GM19395 (cell line): ENCODE results near the gene COL25A1.

Experiments used
- ATAC-seq: cut with Tn5 transposase; IDR thresholded peaks from one replicate; pipeline ENCODE4 v1.9.1; 2021; ENCODE audit warnings: mild to moderate bottlenecking, moderate library complexity; ENCODE audit not compliant: unreplicated experiment

COL25A1 gene

GRCh38 chr4:108930186-108930585 lies 372.3 kb downstream of the COL25A1 start:
- no peak for ATAC-seq

GRCh38 chr4:108926781-108927180 lies 375.7 kb downstream of the COL25A1 start:
- ATAC-seq, result no peak

- no peak for ATAC-seq
Observed at GRCh38 chr4:108926061-108926460, 376.4 kb downstream of the COL25A1 start.

DNA sequence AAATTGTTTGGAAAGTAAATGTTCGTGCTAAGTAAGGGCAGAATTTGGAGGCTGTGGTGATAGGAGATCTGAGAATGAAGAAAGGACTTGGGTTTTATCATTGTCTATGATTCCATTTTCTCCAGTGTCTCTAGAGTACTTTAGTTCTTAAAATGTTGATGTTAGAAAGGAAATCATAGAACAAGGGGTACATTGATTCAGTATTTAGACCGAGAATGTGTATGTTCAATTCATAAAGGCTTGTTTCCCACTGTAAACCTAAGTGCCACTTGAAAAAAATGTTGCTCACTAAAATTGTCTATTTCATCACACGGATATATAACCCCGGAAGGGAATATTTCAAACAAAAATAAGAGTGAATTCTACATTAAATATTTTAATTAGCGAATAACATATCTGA lies 380.3 kb downstream of the COL25A1 start:
- ATAC-seq, result no peak

GRCh38 chr4:108920395-108921087 lies 381.9 kb downstream of the COL25A1 start:
- no peak for ATAC-seq

GRCh38 chr4:108919226-108919893 lies 383.1 kb downstream of the COL25A1 start:
- ATAC-seq, result no peak

DNA sequence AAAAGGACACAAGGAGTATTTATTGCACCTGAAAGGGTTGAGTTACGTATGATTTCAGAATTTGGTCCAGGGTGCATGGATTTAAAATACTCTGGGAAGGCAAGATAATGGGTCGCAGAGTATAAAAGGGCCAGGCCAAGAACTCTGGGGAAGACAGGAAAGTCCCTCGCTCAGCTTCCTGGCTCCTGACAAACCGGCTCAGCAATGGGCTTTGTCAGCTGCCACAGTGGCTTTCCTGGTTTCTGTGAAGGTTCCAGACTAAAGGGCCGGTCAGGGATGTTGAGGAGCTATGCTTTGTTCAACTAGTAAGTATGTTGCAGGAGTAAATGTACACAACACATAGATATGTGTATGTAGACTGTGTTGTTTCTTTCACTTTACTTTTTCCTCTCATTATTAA lies 385.2 kb downstream of the COL25A1 start:
- no peak for ATAC-seq

DNA sequence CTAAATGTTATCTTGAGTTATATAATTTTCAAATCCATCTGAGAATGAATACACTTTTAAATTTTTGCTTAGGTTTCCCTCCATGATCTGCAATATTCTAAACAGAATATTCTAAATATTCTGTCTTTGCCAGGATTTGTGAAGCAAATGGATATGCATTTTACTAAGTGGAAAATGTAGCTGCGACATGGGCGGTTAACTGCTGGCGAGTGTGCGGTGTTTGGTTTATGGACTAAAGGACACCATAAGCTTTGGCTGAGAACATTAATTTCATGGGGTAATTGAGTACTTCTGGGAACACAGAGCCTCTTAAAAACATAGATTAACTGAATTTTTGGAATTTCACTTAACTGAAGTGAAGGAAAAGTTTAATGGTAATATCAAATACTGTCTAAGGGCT lies 385.8 kb downstream of the COL25A1 start:
- no peak for ATAC-seq

DNA sequence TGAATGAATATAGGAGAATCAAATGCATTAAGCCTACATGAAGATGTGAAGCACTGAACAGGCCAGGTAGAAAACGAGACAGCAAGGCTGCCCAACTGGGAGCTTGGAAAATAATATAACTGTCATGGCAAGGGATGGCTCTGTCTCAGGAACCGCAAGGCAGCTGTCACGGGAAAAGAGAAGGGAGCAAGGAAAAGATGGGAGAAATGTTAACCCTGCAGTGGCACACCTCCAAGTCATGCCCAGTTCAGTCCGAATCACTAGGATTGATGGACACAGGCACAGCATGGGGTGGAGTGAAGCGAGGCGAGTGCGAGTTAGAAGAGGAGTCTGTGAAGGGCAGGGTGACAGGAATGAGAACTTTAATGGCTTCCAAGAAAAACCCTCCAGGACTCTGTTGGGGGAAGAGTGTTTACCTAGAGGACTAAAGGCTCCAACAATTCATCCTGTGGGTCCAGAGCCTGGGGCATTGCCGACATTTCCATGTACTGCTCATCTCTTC lies 395.5 kb downstream of the COL25A1 start:
- no peak for ATAC-seq

DNA sequence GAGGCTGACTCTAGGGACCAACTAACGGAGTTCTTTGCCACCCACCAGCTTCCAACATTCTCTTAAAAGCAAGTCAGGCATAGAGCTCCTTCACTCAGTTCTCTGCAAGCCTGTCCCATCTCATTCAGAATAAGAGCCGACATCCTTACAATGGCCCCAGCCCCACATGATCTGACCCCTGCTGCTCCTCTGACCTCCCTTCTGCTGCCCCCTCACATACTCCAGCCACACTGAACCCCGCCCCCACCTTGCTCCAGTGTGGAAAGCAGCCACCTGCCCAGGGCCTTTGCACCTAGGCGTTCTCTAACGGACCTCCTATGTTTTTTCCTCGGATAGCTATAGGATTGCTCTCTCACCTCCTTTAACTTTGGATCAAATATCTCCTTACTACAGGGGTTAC lies 396.5 kb downstream of the COL25A1 start:
- no peak for ATAC-seq

- ATAC-seq, result no peak
Observed at GRCh38 chr4:108903464-108904221, 398.8 kb downstream of the COL25A1 start.

- no peak for ATAC-seq
Observed at GRCh38 chr4:108902769-108903168, 399.7 kb downstream of the COL25A1 start.

DNA sequence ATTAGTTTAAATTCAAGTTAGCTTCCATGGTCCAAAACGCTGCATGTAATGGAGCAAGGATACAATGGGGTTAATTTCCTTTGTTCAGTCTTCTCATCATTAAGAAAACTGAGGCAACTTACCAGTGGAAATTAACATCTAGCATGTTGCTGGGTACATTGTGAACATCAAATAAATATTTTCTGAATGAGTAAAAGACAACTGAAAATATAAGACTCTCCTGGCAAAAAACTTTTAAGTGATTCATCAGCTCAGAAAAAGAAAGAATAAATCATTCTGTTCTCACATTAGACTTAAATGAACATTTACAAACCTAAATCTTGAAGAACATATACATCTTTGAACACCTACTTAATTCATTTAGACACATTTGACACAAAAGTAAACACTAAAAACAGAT lies 401.2 kb downstream of the COL25A1 start:
- ATAC-seq, result no peak

DNA sequence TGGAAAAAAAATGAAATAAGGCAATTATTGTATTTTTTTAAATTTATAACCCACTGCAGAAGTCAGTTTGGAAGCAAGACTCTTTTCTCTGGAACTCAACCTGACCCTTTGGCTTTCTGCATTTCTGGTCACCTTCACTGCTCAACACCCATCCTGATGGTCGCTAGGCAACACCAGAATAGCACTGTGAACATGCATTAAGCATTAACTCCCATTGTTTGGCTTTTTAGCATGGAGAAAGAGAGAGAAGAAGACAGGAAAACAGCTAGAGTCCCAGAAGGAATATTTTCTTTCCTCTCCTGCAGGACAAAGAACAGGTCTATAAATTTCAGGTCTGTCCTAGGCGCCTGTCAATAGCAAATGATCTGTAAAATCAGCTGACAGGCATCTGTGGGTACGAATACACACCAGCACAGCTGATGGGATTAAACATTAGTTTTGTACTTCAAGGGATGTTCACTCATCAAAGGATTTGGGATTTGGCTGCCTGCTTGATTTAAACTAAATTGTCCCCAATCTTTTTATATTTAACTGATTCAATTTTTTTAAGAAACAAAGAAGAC lies 402.4 kb downstream of the COL25A1 start:
- no peak for ATAC-seq

DNA sequence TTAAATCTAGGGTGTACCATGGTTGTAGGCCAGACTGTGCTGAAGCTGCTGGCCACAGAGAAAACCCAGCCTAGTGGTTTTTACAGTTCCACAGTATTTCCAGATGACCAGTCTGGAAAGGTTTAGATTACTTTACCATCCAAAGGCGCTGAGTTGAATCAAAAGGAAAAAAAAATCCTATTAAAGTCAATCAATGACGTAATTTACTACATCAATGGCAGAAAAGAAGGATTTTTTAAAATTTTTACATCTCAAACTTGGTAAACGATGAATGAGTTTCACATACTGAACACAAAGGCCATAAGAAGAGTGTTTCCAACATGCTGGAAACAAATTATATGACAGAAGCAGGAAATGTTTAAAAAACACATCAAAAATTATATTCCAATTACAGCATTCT lies 409.0 kb downstream of the COL25A1 start:
- ATAC-seq, result no peak

DNA sequence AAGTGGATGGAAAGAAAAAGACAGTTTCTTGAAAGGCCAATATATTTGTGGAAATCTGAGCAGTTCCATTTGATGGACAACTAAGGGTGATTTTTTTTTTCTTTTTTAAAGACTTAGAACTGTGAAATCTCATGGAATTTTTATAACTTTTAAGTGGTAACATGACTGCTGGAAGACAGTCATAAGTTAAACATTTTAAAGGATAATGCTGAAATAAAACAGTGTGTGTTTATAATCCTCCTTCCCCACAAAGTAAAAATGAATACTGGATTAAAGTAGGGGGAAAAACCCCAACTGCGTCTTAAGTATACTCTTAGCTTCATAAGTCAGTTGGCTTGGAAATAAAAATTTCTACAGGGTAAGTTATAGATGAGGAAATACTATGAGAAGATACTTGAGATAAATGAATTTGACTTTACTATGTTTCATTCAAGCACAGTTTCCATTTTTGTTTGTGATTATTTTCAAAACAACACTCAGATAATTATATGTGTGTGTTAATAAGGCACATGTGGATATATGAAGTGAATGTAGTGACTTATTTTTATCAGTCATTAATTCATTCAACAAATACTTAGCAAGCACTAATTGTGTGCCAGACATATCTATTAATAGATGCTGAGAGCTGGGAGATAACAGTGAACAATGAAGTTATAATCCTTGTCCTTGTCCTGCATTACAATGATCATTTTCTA lies 410.4 kb downstream of the COL25A1 start:
- ATAC-seq, result no peak

DNA sequence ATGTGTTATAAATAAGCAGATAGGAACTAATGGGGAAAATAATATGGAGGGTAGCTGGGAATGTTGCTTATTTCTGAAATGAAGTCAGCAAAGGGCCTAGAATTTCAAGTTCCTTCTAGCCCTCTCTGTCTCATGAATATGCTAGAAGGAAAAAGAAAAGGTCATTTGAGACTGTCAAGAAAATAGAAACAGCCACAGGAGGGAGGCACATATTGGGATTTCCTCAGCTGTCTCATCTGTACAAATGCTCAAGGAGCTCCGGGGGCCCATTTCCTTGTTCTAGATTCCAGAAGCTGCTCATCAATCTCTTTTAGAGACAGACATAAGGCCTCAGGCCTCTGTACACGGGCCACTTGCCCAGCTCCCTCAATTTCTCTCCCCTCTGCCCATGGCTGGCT lies 412.0 kb downstream of the COL25A1 start:
- ATAC-seq, result no peak

GRCh38 chr4:108889696-108890483 lies 412.6 kb downstream of the COL25A1 start:
- no peak for ATAC-seq

DNA sequence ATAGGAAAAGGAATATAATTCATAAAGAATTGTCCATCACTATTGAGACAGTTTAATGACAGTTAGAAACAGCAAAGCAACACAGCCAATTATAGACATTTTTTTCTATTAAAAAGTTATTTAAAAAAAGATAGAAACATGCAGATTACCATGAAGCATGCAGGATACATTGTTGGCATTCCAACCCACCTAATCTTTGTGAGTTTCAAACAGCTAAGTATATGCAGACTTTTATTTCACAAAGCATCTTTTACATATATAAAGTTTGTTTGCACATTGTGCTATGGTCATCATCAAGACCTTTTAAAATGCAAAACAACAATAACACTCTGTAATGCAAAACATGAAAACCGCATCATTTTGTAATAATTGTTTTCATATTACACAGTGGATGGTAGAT lies 413.7 kb downstream of the COL25A1 start:
- ATAC-seq, result no peak

DNA sequence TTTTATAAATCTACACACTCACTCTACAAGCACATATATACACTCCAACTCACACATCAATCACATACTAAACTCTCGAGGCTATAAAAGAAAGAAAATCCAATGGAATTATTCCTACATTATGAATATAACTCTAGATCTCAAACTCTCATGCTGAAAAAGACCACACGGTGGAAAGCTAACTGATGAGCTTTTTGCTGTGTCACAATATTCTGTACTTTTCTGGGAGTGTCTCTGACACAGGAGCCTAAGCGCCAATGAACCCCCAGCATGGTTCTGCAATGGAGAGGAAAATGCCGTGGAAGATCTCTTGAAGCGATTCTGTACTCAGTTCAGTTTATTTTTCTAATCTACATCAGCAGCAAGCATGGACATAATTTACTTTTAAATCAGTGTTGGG lies 415.4 kb downstream of the COL25A1 start:
- no peak for ATAC-seq
